ENCODE measurements around the gene TUBA4B. TPM values are rescaled to one million over a fixed set of nuclear protein-coding genes. Genes with fewer than 3 reads are reported as not detected.

The TUBA4B gene
- total and polyA plus RNA-seq, 9 donors, result 0.04 to 0.56 (median 0.17) TPM; not detected in 2

DNA sequence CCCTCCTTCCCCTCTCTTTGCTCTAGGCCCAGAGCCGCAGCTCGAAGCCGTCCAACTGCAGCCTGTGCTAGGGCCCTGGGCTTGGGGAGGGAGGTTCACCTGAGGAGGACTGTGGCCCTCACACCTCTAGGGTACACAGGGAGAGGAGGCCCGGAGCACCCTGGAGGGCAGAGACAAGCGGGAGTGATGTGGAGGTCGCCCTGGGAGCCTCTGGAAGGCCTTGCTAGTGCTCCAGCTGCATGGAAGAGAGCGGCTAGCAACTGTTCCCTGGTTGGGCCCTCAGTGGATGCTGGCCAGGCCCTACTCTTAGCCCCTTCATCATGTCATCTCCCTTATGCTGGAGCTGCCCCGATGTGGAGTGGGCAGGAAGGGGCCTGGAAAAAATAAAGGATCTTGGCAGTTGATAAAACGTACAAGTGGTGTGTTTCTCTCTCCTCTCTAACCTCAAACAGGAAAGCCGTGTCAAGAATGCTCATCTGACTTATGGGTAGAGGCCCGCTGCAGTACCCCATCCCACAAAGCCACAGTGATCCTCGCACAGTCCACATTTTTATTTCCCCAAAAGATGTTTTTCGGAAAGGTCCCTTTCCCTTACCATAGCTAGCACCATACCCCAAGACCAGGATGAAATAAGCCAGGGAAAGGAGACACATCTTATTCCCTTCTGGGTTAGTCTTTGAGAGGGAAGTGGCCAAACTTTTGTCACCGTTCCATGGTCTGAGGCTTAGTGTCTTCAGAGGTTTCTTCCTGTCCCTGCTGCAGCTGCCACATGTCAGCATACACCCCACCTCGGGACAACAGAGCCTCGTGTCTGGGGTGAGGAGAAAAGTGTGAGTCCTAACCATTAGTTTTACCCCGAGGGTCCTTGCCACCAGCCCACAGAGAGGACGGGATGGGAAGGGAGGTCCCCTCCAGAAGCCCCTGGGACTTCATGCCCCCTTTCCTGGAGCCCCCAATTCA is 43.5 kb upstream of the TUBA4B start:
- Histone ChIP-seq H3K4me3 (ENCODE audit: low read length) (no peak overlapping the region), H3K27me3 (ENCODE audit: control insufficient read depth, insufficient read depth, low read length) (no peaks in the 10 kb centered on the region), H3K27ac (ENCODE audit: low read length) (no peak overlapping the region), H3K9me3 (replicated peaks; ENCODE audit: control insufficient read depth, low read depth, low read length) (no peaks in the 10 kb centered on the region), H3K36me3 (ENCODE audit: control insufficient read depth, insufficient read depth, low read length) (peaks cover 57% of the 10 kb centered on the region), H3K4me1 (ENCODE audit: control insufficient read depth, insufficient read depth, low read length) (peaks cover 22% of the 10 kb centered on the region)
- no peak for DNase-seq
- 73% methylated on average over 10 of the region's 18 CpGs for WGBS (ENCODE audit: insufficient coverage)

DNA sequence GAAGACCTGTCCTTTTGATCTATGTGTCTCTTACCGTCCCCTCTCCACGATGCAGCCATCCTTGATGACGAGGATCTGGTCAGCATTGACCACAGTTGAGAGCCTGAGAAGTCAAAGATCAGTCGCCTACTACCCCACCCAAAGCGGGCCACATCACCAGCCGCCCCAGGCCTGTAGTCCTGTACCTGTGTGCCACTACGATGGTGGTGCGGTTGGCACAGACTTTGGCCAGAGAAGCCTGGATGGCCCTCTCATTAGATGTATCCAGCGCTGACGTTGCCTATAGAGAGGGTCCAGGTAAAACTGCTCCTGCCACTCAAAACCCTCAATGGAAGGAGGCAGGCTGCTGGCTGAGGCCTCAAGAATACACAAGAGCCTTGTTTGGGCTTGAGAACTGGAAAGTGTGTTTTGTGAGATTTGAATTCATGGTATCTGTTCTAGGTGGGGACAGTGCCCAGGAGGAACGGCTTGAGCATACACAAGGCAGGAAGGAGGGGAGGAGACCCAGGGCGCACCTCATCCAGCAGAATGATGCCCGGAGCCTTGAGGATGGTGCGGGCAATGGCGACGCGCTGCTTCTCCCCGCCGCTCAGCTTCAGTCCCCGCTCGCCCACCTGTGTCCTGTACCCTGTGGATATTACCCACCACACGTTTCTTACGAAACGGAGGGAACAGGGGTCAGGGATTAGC is 42.7 kb upstream of the TUBA4B start:
- Histone ChIP-seq H3K9me3 (replicated peaks; ENCODE audit: control insufficient read depth, low read depth, low read length) (no peaks in the 10 kb centered on the region), H3K36me3 (ENCODE audit: control insufficient read depth, insufficient read depth, low read length) (peaks cover 64% of the 10 kb centered on the region), H3K4me1 (ENCODE audit: control insufficient read depth, insufficient read depth, low read length) (peaks cover 22% of the 10 kb centered on the region), H3K4me3 (ENCODE audit: low read length) (no peak overlapping the region), H3K27ac (ENCODE audit: low read length) (no peak overlapping the region), H3K27me3 (ENCODE audit: control insufficient read depth, insufficient read depth, low read length) (no peaks in the 10 kb centered on the region)
- WGBS (ENCODE audit: insufficient coverage), result 89% methylated on average over 17 of the region's 24 CpGs
- DNase-seq, result no peak

DNA sequence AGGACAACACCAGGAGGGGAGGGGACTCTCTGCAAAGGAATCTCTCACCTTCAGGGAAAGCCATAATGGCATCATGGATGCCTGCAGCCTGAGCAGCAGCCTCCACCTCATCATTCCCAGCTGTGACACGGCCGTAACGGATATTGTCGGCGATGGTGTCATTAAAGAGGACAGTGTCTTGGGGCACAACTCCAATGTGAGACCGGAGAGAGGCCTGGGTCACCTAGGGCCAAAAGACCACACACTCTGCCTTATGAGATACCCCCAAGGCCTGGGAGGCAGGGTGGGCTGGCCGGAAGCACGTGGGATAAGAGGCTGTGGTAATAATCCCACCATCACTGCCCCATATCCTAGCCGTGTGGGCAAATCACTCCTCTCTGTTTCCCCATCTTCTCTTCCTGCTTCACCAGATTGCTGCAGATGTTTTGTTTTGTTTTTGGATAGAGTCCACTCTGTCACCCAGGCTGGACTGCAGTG is 42.1 kb upstream of the TUBA4B start:
- Histone ChIP-seq H3K4me3 (ENCODE audit: low read length) (no peak overlapping the region), H3K36me3 (ENCODE audit: control insufficient read depth, insufficient read depth, low read length) (peaks cover 68% of the 10 kb centered on the region), H3K27me3 (ENCODE audit: control insufficient read depth, insufficient read depth, low read length) (no peaks in the 10 kb centered on the region), H3K4me1 (ENCODE audit: control insufficient read depth, insufficient read depth, low read length) (peaks cover 20% of the 10 kb centered on the region), H3K9me3 (replicated peaks; ENCODE audit: control insufficient read depth, low read depth, low read length) (no peaks in the 10 kb centered on the region), H3K27ac (ENCODE audit: low read length) (no peak overlapping the region)
- 70% methylated on average over 2 of the region's 9 CpGs for WGBS (ENCODE audit: insufficient coverage)
- DNase-seq, result no peak

DNA sequence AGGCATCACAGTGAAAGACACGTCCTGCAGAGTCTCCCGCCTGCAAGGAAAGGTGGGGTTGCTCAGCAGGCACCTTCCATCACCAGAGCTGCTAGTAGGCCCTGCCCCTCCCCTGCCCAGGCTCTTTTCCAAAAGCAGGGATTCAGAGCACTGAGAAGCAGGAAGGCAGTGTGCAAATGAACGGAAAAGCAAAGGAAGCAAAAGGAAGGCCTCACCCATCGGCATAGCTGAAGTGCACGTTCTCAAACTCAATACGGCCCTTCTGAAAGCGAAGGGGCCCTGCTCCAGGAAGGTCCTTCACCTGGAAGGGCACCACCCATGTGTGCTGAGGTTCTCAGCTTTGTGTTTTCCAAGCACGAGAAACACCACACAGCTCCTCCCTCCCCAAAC is 40.0 kb upstream of the TUBA4B start:
- no peaks in the 10 kb centered on the region for H3K9me3 ChIP-seq (replicated peaks; ENCODE audit: control insufficient read depth, low read depth, low read length)
- no peak for DNase-seq
- peaks cover 77% of the 10 kb centered on the region for H3K36me3 ChIP-seq (ENCODE audit: control insufficient read depth, insufficient read depth, low read length)
- no peak overlapping the region for H3K27ac ChIP-seq (ENCODE audit: low read length)
- H3K4me3 ChIP-seq (ENCODE audit: low read length), result no peak overlapping the region
- H3K4me1 ChIP-seq (ENCODE audit: control insufficient read depth, insufficient read depth, low read length), result peaks cover 20% of the 10 kb centered on the region
- 93% methylated on average over 8 of the region's 8 CpGs for WGBS (ENCODE audit: insufficient coverage)
- H3K27me3 ChIP-seq (ENCODE audit: control insufficient read depth, insufficient read depth, low read length), result no peaks in the 10 kb centered on the region

DNA sequence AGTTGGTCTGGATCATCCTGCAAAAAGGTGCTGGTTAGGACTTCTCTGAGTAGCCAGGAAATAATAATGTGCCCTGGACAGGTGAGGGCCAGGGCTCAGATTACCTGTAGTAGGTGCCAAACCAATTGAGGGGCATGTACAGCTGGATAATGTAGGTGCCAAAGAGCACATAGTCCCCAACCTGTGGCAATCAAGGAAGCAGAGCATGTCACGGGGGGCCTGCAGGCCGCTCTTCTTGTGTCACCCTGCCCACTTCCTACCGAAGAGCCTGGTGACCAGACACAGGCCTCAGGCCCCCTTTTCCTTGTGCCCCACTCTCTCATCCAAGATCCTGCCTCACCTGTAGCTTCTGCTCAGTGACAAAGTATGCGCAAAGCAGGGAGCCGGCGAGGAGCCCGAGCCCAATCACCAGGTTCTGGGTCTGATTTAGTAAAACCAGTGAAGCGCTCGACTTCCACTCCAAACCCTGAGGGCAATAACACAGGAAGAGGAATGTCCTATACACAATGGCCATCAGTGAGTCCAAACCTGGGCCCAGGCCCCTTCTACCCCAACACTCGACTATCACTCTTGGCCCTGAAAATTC is 39.5 kb upstream of the TUBA4B start:
- Histone ChIP-seq H3K4me3 (ENCODE audit: low read length) (no peak overlapping the region), H3K27ac (ENCODE audit: low read length) (no peak overlapping the region)

DNA sequence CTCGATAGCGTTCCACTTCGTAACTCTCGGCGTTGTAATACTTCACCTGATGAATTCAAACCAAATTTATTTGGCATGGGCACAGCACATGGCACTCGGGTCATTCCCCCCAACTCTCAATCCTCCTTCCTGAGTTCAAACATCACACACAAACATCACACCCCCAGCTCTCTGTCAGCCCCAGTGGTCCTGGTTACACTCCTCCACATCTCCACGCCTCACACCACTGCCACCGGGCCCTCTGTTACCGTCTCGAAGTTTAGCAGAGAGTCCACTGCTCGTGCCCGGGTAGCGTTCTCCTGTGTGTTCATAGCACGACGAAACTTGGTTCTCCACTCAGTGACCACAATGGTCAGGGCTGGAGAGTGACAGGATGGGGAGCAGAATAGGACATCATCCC is 38.9 kb upstream of the TUBA4B start:
- Histone ChIP-seq H3K4me3 (ENCODE audit: low read length) (no peak overlapping the region), H3K27me3 (ENCODE audit: control insufficient read depth, insufficient read depth, low read length) (no peaks in the 10 kb centered on the region), H3K36me3 (ENCODE audit: control insufficient read depth, insufficient read depth, low read length) (peaks cover 65% of the 10 kb centered on the region), H3K4me1 (ENCODE audit: control insufficient read depth, insufficient read depth, low read length) (peaks cover 23% of the 10 kb centered on the region), H3K27ac (ENCODE audit: low read length) (no peak overlapping the region), H3K9me3 (replicated peaks; ENCODE audit: control insufficient read depth, low read depth, low read length) (no peaks in the 10 kb centered on the region)
- WGBS (ENCODE audit: insufficient coverage), result 94% methylated on average over 10 of the region's 15 CpGs
- no peak for DNase-seq

More for the DNA sequence above, 39.5 kb upstream of the TUBA4B start:
- Histone ChIP-seq H3K9me3 (replicated peaks; ENCODE audit: control insufficient read depth, low read depth, low read length) (no peaks in the 10 kb centered on the region), H3K4me1 (ENCODE audit: control insufficient read depth, insufficient read depth, low read length) (peaks cover 20% of the 10 kb centered on the region), H3K36me3 (ENCODE audit: control insufficient read depth, insufficient read depth, low read length) (peaks cover 71% of the 10 kb centered on the region), H3K27me3 (ENCODE audit: control insufficient read depth, insufficient read depth, low read length) (no peaks in the 10 kb centered on the region)
- no peak for DNase-seq
- 92% methylated on average over 10 of the region's 10 CpGs for WGBS (ENCODE audit: insufficient coverage)

DNA sequence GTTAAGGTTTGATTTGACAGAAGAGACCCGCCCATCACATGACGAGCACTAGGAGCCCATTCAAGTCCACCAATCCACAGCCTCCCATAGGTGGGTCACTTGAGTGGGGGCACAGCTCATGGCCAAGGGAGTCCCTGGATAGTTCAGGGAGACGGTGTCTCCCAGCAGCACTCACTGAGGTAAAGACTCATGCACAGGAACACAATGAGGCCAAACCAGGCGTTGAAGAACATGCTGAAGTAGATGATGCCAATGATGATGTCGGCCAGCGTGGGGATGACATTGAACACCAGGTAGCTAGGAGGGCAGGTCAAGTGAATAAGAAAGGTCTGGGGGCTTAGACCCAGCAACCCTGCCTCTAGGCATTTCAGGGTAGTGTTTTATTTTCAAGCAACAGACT is 38.3 kb upstream of the TUBA4B start:
- Histone ChIP-seq H3K27ac (ENCODE audit: low read length) (no peak overlapping the region), H3K4me3 (ENCODE audit: low read length) (no peak overlapping the region), H3K4me1 (ENCODE audit: control insufficient read depth, insufficient read depth, low read length) (peaks cover 30% of the 10 kb centered on the region), H3K9me3 (replicated peaks; ENCODE audit: control insufficient read depth, low read depth, low read length) (no peaks in the 10 kb centered on the region), H3K36me3 (ENCODE audit: control insufficient read depth, insufficient read depth, low read length) (peaks cover 61% of the 10 kb centered on the region), H3K27me3 (ENCODE audit: control insufficient read depth, insufficient read depth, low read length) (no peaks in the 10 kb centered on the region)
- no peak for DNase-seq
- 90% methylated on average over 4 of the region's 6 CpGs for WGBS (ENCODE audit: insufficient coverage)

DNA sequence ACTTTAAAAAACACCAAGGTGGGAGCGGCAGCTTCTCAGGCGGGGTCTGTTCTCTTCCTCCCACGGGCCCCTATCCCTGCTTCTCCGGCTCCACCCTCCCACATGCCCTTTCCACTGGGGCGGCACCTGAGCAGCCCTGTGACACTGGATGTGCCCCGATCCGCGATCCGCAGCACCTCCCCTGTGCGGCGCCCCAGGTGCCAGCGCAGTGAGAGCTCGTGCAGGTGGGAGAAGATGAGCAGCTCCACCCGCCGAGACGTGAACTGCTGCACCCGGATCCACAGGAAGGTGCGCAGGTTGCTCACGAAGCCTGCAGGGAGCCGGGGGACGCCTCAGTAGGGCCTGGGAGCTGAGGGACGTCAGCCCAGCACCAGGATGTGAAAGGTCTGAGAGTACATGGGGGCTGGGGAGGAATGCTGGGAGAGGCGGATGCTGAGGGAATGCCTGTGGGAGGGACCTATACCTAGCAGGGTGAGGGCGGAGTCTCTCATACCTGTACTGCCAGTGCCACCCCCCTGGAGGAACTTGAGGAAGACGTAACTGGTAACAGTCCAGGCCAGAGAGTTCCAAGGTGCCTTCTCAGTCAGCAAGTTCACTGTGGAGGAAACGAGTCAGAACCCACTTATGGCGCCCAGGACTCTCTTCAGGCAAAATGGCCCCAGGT is 37.0 kb upstream of the TUBA4B start:
- Histone ChIP-seq H3K36me3 (ENCODE audit: control insufficient read depth, insufficient read depth, low read length) (peaks cover 62% of the 10 kb centered on the region), H3K4me1 (ENCODE audit: control insufficient read depth, insufficient read depth, low read length) (peaks cover 38% of the 10 kb centered on the region), H3K27ac (ENCODE audit: low read length) (no peak overlapping the region), H3K9me3 (replicated peaks; ENCODE audit: control insufficient read depth, low read depth, low read length) (no peaks in the 10 kb centered on the region), H3K4me3 (ENCODE audit: low read length) (no peak overlapping the region), H3K27me3 (ENCODE audit: control insufficient read depth, insufficient read depth, low read length) (no peaks in the 10 kb centered on the region)
- 90% methylated on average over 21 of the region's 27 CpGs for WGBS (ENCODE audit: insufficient coverage)
- no peak for DNase-seq

DNA sequence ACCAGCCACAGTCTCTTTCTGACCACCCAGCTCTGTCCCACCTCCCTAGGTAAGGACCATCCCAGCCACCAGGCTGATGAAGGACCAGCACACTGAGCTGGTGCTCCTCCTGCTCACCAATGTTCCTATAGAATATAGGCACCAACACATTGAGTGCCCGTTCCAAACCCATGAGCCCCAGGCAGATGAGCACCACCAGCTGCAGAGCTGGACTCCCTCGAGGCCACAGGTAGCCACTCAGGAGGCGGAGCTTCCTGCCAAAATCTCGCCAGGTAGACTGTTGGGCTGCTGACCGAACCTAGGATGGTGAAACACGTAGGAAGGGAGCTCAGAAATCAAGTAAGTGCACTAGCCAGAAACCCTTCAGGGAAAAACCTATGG is 36.5 kb upstream of the TUBA4B start:
- peaks cover 43% of the 10 kb centered on the region for H3K4me1 ChIP-seq (ENCODE audit: control insufficient read depth, insufficient read depth, low read length)
- no peak for DNase-seq
- H3K4me3 ChIP-seq (ENCODE audit: low read length), result no peak overlapping the region
- WGBS (ENCODE audit: insufficient coverage), result 80% methylated on average over 5 of the region's 6 CpGs
- H3K9me3 ChIP-seq (replicated peaks; ENCODE audit: control insufficient read depth, low read depth, low read length), result no peaks in the 10 kb centered on the region
- H3K27ac ChIP-seq (ENCODE audit: low read length), result no peak overlapping the region
- H3K36me3 ChIP-seq (ENCODE audit: control insufficient read depth, insufficient read depth, low read length), result peaks cover 64% of the 10 kb centered on the region
- no peaks in the 10 kb centered on the region for H3K27me3 ChIP-seq (ENCODE audit: control insufficient read depth, insufficient read depth, low read length)

All from muscle of leg (tissue), 11 donors.